Stromal cell of bone marrow (primary cell): Measurements from ENCODE around the gene SAA1.
"Not testable (repeated sequence)": the region's sequence is repeated elsewhere in the genome, so short reads cannot be mapped to it uniquely, and the experiment has no call there.

Experiments used
- DNase-seq: peaks from one replicate; pipeline ENCODE4 v3.0.0-alpha.2; 2012; ENCODE audit warnings: low read depth

The SAA1 gene

GRCh38 chr11:18265949-18266348 lies at the start of gene SAA1:
Gene SAA1, plus strand, starts transcription at chr11:18266264. Its CDS starts 624 bp downstream, at chr11:18266888.
- no peak for DNase-seq

GRCh38 chr11:18221274-18221876 lies 44.7 kb upstream of the SAA1 start:
- no peak for DNase-seq

- no peak for DNase-seq
Measured at GRCh38 chr11:18222814-18223421, 43.1 kb upstream of the SAA1 start.

GRCh38 chr11:18223591-18224387 lies 42.3 kb upstream of the SAA1 start:
- no peak for DNase-seq

GRCh38 chr11:18225913-18226312 lies 40.2 kb upstream of the SAA1 start:
- DNase-seq = no peak

GRCh38 chr11:18229501-18229900 lies 36.6 kb upstream of the SAA1 start:
- no peak for DNase-seq

- no peak for DNase-seq
Measured at GRCh38 chr11:18230859-18231258, 35.2 kb upstream of the SAA1 start.

GRCh38 chr11:18233912-18234311 lies 32.2 kb upstream of the SAA1 start:
- DNase-seq = no peak

GRCh38 chr11:18235394-18236334 lies 30.4 kb upstream of the SAA1 start:
- no peak for DNase-seq

GRCh38 chr11:18236664-18237356 lies 29.3 kb upstream of the SAA1 start, which contains the start of gene SAA4:
Gene SAA4, minus strand, starts transcription at chr11:18236802. Its CDS starts 876 bp downstream, at chr11:18235926.
- no peak for DNase-seq

GRCh38 chr11:18239655-18240054 lies 26.4 kb upstream of the SAA1 start:
- DNase-seq = no peak

GRCh38 chr11:18243783-18244362 lies 22.2 kb upstream of the SAA1 start:
- DNase-seq = peak; percentile 27

GRCh38 chr11:18245396-18245795 lies 20.7 kb upstream of the SAA1 start:
- DNase-seq = peak; percentile 3

- DNase-seq = not testable (repeated sequence)
Measured at GRCh38 chr11:18246379-18247190, 19.5 kb upstream of the SAA1 start.

GRCh38 chr11:18247191-18247581 lies 18.9 kb upstream of the SAA1 start:
- not testable (repeated sequence) for DNase-seq

- no peak for DNase-seq
Measured at GRCh38 chr11:18248561-18248960, 17.5 kb upstream of the SAA1 start, which contains the start of gene SAA2. Gene SAA2, minus strand, starts transcription at chr11:18248668. Its CDS starts 657 bp downstream, at chr11:18248011.

- no peak for DNase-seq
Measured at GRCh38 chr11:18253233-18253632, 12.8 kb upstream of the SAA1 start.

- no peak for DNase-seq
Measured at GRCh38 chr11:18253778-18254338, 12.2 kb upstream of the SAA1 start.

GRCh38 chr11:18254781-18255361 lies 11.2 kb upstream of the SAA1 start:
- DNase-seq = no peak
